HEK293T (cell line): ENCODE results near the gene KIF13A.

ENCODE experiments used
- CTCF ChIA-PET: fragments of 350-600 bp; formaldehyde crosslinking; extraction: SDS; loops from one replicate; lab custom pipeline; 2021; ENCODE audit warnings: antibody characterized with exemption, inconsistent platforms; lab: Yijun Ruan, JAX
- POLR2A ChIA-PET: fragments of 350-600 bp; formaldehyde crosslinking; extraction: SDS; loops from one replicate; lab custom pipeline; 2020; ENCODE audit warnings: antibody characterized with exemption, inconsistent platforms; lab: Yijun Ruan, JAX
- DNase-seq: peaks from one replicate; pipeline ENCODE4 v3.0.0; 2012; ENCODE audit warnings: mixed read lengths; ENCODE audit errors: extremely low spot score
- ARNT ChIP-seq: fragments of 450-650 bp; IDR thresholded peaks from 2 replicates; pipeline ENCODE4 v1.6.1; 2017; ENCODE audit warnings: mild to moderate bottlenecking
- BHLHE40 ChIP-seq: fragments of 450-650 bp; IDR thresholded peaks from 2 replicates; pipeline ENCODE4 v1.6.1; 2016; ENCODE audit warnings: mild to moderate bottlenecking, moderate library complexity, borderline replicate concordance
- CTBP1 ChIP-seq: fragments of 450-650 bp; IDR thresholded peaks from 2 replicates; pipeline ENCODE4 v1.6.1; 2016; ENCODE audit warnings: borderline replicate concordance
- ELF4 ChIP-seq: fragments of 450-650 bp; IDR thresholded peaks from 2 replicates; pipeline ENCODE4 v1.6.1; 2017; ENCODE audit warnings: antibody characterized with exemption
- FOXA1 ChIP-seq: fragments of 450-650 bp; IDR thresholded peaks from 2 replicates; pipeline ENCODE4 v1.6.1; 2016; ENCODE audit warnings: mild to moderate bottlenecking
- FOXK2 ChIP-seq: fragments of 450-650 bp; IDR thresholded peaks from 2 replicates; pipeline ENCODE4 v1.6.1; 2016; ENCODE audit warnings: mild to moderate bottlenecking
- FOXM1 ChIP-seq: fragments of 450-650 bp; IDR thresholded peaks from 2 replicates; pipeline ENCODE4 v1.6.1; 2017; ENCODE audit warnings: mild to moderate bottlenecking, borderline replicate concordance
- HDGF ChIP-seq: fragments of 450-650 bp; IDR thresholded peaks from 2 replicates; pipeline ENCODE4 v1.6.1; 2017; ENCODE audit warnings: antibody characterized with exemption, borderline replicate concordance
- L3MBTL2 ChIP-seq: fragments of 450-650 bp; conservative IDR thresholded peaks from 2 replicates; pipeline ENCODE4 v1.6.1; 2016; ENCODE audit warnings: mild to moderate bottlenecking
- LEF1 ChIP-seq: fragments of 450-650 bp; IDR thresholded peaks from 2 replicates; pipeline ENCODE4 v1.6.1; 2017; ENCODE audit warnings: mild to moderate bottlenecking, borderline replicate concordance
- NFRKB ChIP-seq: fragments of 450-650 bp; IDR thresholded peaks from 2 replicates; pipeline ENCODE4 v1.6.1; 2016; ENCODE audit warnings: mild to moderate bottlenecking, moderate library complexity
- SP1 ChIP-seq: fragments of 450-650 bp; IDR thresholded peaks from 2 replicates; pipeline ENCODE4 v1.6.1; 2017
- SUZ12 ChIP-seq: fragments of 450-650 bp; IDR thresholded peaks from 2 replicates; pipeline ENCODE4 v1.6.1; 2016; ENCODE audit warnings: mild to moderate bottlenecking
- TARDBP ChIP-seq: fragments of 450-650 bp; IDR thresholded peaks from 2 replicates; pipeline ENCODE4 v1.6.1; 2016
- ZNF384 ChIP-seq: fragments of 450-650 bp; IDR thresholded peaks from 2 replicates; pipeline ENCODE4 v1.6.1; 2016
- TF ChIP-seq, protein P1 (sequence below): fragments of 450-650 bp; IDR thresholded peaks from 2 replicates; pipeline ENCODE4 v1.6.1; 2016

The KIF13A gene

DNA sequence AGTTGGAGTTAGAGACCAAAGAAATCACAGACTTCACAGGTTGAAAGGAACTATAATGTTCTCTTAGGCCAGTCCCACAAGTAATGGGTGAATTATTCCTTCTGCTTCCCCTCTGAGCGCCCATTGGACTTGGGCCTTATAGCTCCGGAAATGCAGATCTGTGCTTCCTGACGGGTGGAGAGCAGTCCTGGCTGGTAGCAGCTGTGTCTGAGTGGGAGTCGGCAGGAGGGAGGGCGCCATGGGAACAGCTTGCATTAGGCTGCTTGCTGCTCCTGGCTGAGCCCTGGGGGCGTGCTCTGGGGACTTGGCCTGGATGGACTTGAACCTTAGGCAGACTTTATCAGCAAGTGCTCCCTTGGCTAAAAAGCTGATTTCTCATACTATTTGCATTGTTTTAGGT is 262.4 kb downstream of the KIF13A start:
- ChIA-PET CTCF (no interaction called here), POLR2A (interaction anchor here (1.8 kb wide), 1 partner anchor 18 kb away, joined by 8 read pairs; the partner anchor contains the start of gene NUP153)
- TF ChIP-seq FOXM1 (no peak), HDGF (no peak), FOXK2 (no peak), L3MBTL2 (no peak), NFRKB (no peak), ARNT (no peak), SP1 (no peak), ELF4 (no peak), FOXA1 (no peak), CTBP1 (no peak), SUZ12 (no peak), TARDBP (no peak), LEF1 (no peak), BHLHE40 (no peak), ZNF384 (no peak)
- TF ChIP-seq, protein P1, sequence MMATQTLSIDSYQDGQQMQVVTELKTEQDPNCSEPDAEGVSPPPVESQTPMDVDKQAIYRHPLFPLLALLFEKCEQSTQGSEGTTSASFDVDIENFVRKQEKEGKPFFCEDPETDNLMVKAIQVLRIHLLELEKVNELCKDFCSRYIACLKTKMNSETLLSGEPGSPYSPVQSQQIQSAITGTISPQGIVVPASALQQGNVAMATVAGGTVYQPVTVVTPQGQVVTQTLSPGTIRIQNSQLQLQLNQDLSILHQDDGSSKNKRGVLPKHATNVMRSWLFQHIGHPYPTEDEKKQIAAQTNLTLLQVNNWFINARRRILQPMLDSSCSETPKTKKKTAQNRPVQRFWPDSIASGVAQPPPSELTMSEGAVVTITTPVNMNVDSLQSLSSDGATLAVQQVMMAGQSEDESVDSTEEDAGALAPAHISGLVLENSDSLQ: no peak
- DNase-seq: peak; percentile 47

DNA sequence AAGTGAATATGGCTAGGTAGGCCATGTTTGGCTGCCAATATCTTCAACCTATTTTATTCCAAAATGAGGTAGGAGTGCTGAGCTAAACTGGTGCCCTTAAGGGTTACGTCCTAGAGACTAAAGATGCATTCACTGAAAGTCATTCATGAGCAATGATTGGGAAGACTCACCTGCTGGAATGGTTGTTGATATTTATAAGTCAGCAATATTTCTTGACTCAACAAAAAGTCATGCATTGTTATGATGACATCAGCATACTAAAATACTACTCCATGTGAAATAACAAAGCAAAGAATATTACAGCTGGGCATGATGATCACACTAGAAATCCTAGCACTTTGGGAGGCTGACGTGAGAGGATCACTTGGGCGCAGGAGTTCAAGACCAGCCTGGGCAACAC is 263.1 kb downstream of the KIF13A start:
- DNase-seq: no peak
- ChIA-PET POLR2A (no interaction called here), CTCF (no interaction called here)
- TF ChIP-seq FOXA1 (no peak), FOXM1 (no peak), CTBP1 (no peak), TARDBP (no peak), HDGF (no peak), ARNT (no peak), ZNF384 (no peak), BHLHE40 (no peak), LEF1 (no peak), L3MBTL2 (no peak), NFRKB (no peak), SUZ12 (no peak), ELF4 (no peak), FOXK2 (no peak), SP1 (no peak)
- TF ChIP-seq, protein P1: no peak

DNA sequence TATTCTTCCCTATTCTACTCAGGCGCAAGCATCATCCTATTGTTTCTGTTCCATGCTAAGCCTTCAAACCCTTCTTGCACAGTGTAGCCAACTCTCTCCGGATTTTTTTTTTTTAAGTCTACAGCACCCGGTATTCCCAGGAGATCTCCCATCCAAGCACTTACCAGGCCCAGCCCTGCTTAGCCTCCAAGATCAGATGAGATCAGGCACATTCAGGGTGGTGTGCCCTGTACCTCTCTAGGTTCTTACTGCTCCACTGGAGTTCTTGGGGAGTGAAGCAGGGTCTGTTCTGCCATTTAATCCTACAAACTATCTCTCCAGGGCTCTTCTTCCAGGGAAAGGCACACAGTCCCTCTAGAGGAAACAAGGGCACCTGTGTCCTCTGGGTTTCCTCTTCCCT is 265.8 kb downstream of the KIF13A start:
- ChIA-PET CTCF (no interaction called here), POLR2A (no interaction called here)
- no peak for TF ChIP-seq NFRKB
- TF ChIP-seq FOXA1: no peak
- TF ChIP-seq HDGF: no peak
- TF ChIP-seq ARNT: no peak
- TF ChIP-seq LEF1: no peak
- TF ChIP-seq, protein P1: no peak
- no peak for TF ChIP-seq ELF4
- no peak for TF ChIP-seq FOXK2
- no peak for DNase-seq

DNA sequence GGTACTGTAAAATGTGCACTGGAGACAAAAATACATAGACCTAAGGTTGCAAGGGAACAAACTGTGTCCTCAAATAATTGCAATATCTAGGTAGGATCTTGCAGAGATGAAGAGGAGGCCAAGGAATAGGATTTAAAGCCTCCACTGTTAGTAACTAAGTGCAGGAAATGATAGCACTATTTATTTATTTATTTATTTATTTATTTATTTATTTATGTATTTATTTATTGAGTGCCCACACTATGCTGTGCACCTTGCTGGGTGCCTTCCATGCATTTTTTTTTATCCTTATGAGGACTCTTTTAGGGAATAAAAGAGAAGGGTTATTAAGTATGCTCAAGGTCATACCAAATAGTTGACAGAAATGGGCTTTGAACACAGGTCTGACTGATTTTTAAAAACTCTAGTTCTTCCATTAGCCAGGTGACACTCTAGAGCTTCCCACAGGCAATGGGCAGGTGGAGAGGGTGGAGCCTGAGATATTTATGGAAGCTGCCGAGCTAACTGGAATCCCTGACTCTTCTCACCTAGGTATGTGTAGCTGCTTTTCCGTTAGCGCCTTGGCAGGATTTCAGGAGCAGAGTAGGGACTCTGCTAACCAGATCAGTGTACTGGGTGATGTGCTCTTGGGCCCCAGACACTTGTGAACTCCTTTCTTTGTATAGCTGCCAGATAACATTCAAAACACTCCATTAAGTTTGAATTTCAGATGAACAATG is 268.0 kb downstream of the KIF13A start:
- ChIA-PET POLR2A (interaction anchor here (1.6 kb wide), 1 partner anchor 12 kb away, joined by 6 read pairs; the partner anchor contains the start of gene NUP153), CTCF (interaction anchor here (0.6 kb wide), 2 partner anchors 80 to 85 kb away, joined by 5 read pairs; no protein-coding TSS in a partner anchor)
- no peak for DNase-seq
- TF ChIP-seq HDGF (no peak), FOXA1 (no peak), FOXM1 (no peak), SUZ12 (no peak), SP1 (no peak), L3MBTL2 (no peak), NFRKB (no peak), BHLHE40 (no peak), TARDBP (no peak), CTBP1 (no peak), ELF4 (no peak), ARNT (no peak), ZNF384 (no peak), LEF1 (no peak), FOXK2 (no peak)
- TF ChIP-seq, protein P1: no peak

DNA sequence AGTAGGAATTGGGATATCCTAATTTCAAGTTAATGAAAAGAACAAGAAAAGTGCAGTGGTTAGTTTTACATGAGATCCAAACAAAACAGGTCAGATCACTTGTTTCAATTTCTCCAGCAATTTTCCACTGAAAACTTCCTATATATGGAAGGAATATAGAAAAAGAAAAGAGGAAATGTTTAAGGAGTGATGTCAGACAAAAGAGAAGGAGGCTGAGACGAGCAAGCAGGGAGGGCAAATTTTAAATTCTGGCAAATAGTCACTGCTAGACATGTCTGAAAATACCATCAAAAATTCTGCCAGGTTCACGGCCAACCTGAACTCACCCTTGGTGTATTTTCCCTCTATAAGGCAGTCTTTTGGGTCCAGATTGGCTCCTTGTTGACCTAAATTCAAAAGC is 271.2 kb downstream of the KIF13A start:
- POLR2A ChIA-PET: interaction anchor here (1.0 kb wide), 1 partner anchor 9 kb away, joined by 3 read pairs; the partner anchor contains the start of gene NUP153
- no peak for DNase-seq
- TF ChIP-seq ZNF384: no peak
- TF ChIP-seq ELF4: no peak
- TF ChIP-seq, protein P1: no peak
- TF ChIP-seq HDGF: no peak
- no peak for TF ChIP-seq TARDBP
- TF ChIP-seq BHLHE40: no peak
- TF ChIP-seq SP1: no peak
- no peak for TF ChIP-seq ARNT
- TF ChIP-seq FOXK2: no peak
- no peak for TF ChIP-seq LEF1
- CTCF ChIA-PET: no interaction called here
